K562 (cell line): ENCODE results near the gene OR51B2. TPM values are rescaled to one million over a fixed set of nuclear protein-coding genes. Genes with fewer than 3 reads are reported as not detected.

Source experiments
- ATAC-seq: fragments of 200-7000 bp; cut with Tn5 transposase; 3 replicates; pipeline ENCODE4 v1.9.1; 2020; ENCODE audit warnings: moderate library complexity
- BruUV-seq: library from RNA; stranded (reverse); fragments of 400-500 nt; replicated peaks from 2 replicates; lab custom pipeline; 2021; lab: Mats Ljungman, UMichigan
- CTCF ChIA-PET: fragments of 300-600 bp; formaldehyde crosslinking; extraction: SDS; loops from one replicate; lab custom pipeline; 2021; ENCODE audit warnings: low intra/inter-chr PET ratio; lab: Yijun Ruan, JAX
- POLR2A ChIA-PET: fragments of 300-600, 350-650 bp; sonication (Branson Sonifier 250); formaldehyde crosslinking; extraction: SDS; loops from one replicate; lab custom pipeline; 2021; ENCODE audit warnings: antibody characterized with exemption, inconsistent platforms; lab: Yijun Ruan, JAX
- DNase-seq, 4 experiments: peaks; one replicate each; pipeline versions ENCODE4 v3.0.0 to v3.0.0-alpha.2; 2011 to 2018; ENCODE audit warnings: low spot score in 3 of 4, mixed read lengths in 3 of 4; ENCODE audit errors: extremely low read depth in 1 of 4
- FAIRE-seq: peaks from 2 replicates; lab custom pipeline; 2011; peaks lifted over from hg19 to GRCh38; lab: Jason Lieb, UNC
- H2AFZ ChIP-seq: 2 replicates; pipeline ENCODE4 v1.6.0; 2011; ENCODE audit warnings: low read depth, low read length, control low read depth, inconsistent platforms
- H3K27ac ChIP-seq: fragments of 200-600 bp; 3 replicates; pipeline ENCODE4 v1.8.0; 2011; ENCODE audit warnings: low read depth, mild to moderate bottlenecking, control low read depth, inconsistent platforms, low read length, moderate library complexity, mixed read lengths; ENCODE audit errors: extremely low read depth
- H3K27me3 ChIP-seq, 2 experiments: fragments of 300-600 bp in 1 of 2; 2 replicates in 1 of 2; 3 replicates in 1 of 2; pipeline versions ENCODE4 v1.6.0 to v1.8.0; 2011; ENCODE audit warnings: inconsistent platforms in 2 of 2, low read length in 2 of 2, mild to moderate bottlenecking in 1 of 2, mixed read lengths in 1 of 2, moderate library complexity in 1 of 2; ENCODE audit not compliant: control insufficient read depth in 2 of 2, insufficient read depth in 2 of 2
- H3K36me3 ChIP-seq: fragments of 300-600 bp; 3 replicates; pipeline ENCODE4 v1.8.0; 2011; ENCODE audit warnings: mild to moderate bottlenecking, low read length, inconsistent platforms; ENCODE audit not compliant: control insufficient read depth, insufficient read depth
- H3K4me1 ChIP-seq, 2 experiments: fragments of 200-600 bp in 1 of 2; replicated peaks in 1 of 2; 2 replicates in 1 of 2; 3 replicates in 1 of 2; pipeline versions ENCODE4 v1.5.1 to v1.8.0; 2011; ENCODE audit warnings: inconsistent platforms in 2 of 2, low read length in 2 of 2, mild to moderate bottlenecking in 1 of 2, mixed read lengths in 1 of 2, moderate library complexity in 1 of 2; ENCODE audit not compliant: control insufficient read depth in 2 of 2, insufficient read depth in 2 of 2
- H3K4me2 ChIP-seq: 2 replicates; pipeline ENCODE4 v1.6.1; 2011; ENCODE audit warnings: low read length, control low read depth, inconsistent platforms, mixed read lengths; ENCODE audit not compliant: insufficient read depth
- H3K4me3 ChIP-seq: fragments of 200-600 bp; sonication (generic), shearing (Covaris generic); 2 replicates; pipeline ENCODE4 v1.5.1; 2016; ENCODE audit warnings: control low read depth, inconsistent platforms
- H3K79me2 ChIP-seq: fragments of 200-600 bp; 3 replicates; pipeline ENCODE4 v1.8.0; 2011; ENCODE audit warnings: low read length, inconsistent platforms; ENCODE audit not compliant: control insufficient read depth, insufficient read depth
- H3K9ac ChIP-seq, 2 experiments: 2 replicates each; pipeline versions ENCODE4 v1.6.0 to v1.6.1; 2011; ENCODE audit warnings: low read depth in 2 of 2, low read length in 2 of 2, control low read depth in 1 of 2, inconsistent platforms in 1 of 2, mild to moderate bottlenecking in 1 of 2, mixed read lengths in 1 of 2; ENCODE audit not compliant: insufficient read depth in 1 of 2
- H3K9me1 ChIP-seq: one replicate; pipeline ENCODE4 v1.6.0; 2011; ENCODE audit warnings: inconsistent platforms, mild to moderate bottlenecking, low read length, moderate library complexity; ENCODE audit not compliant: control insufficient read depth, insufficient read depth
- H3K9me3 ChIP-seq: replicated peaks from 2 replicates; pipeline ENCODE4 v1.5.1; 2011; ENCODE audit warnings: low read depth, low read length, inconsistent platforms; ENCODE audit not compliant: control insufficient read depth, insufficient read depth
- H4K20me1 ChIP-seq: replicated peaks from 2 replicates; pipeline ENCODE4 v1.6.1; 2011; ENCODE audit warnings: low read length, inconsistent platforms, mixed read lengths; ENCODE audit not compliant: control insufficient read depth, insufficient read depth
- ARID1B ChIP-seq: fragments of 450-650 bp; IDR thresholded peaks from 2 replicates; pipeline ENCODE4 v1.6.1; 2016; ENCODE audit warnings: antibody characterized with exemption, mild to moderate bottlenecking, inconsistent platforms
- CBFA2T2 ChIP-seq: fragments of 450-650 bp; conservative IDR thresholded peaks from 2 replicates; pipeline ENCODE4 v1.6.1; 2017; ENCODE audit warnings: mild to moderate bottlenecking
- CTCF ChIP-seq, 3 experiments: IDR thresholded peaks in 2 of 3; conservative IDR thresholded peaks in 1 of 3; 2 replicates each; pipeline ENCODE4 v1.5.1; 2011 to 2012; ENCODE audit warnings: low read length in 3 of 3, mild to moderate bottlenecking in 3 of 3, control low read depth in 2 of 3, improper control_type of control experiment in 1 of 3, inconsistent platforms in 1 of 3, low read depth in 1 of 3, mixed read lengths in 1 of 3, moderate library complexity in 1 of 3; ENCODE audit not compliant: insufficient read depth in 2 of 3
- FOXK1 ChIP-seq: sonication (generic); formaldehyde crosslinking; IDR thresholded peaks from 2 replicates; pipeline ENCODE4 v1.8.0; 2022; ENCODE audit warnings: missing genetic modification reagents, mild to moderate bottlenecking, borderline replicate concordance
- GTF2F1 ChIP-seq: IDR thresholded peaks from 2 replicates; pipeline ENCODE4 v1.6.1; 2011; ENCODE audit warnings: low read depth, low read length, improper control_type of control experiment
- MIER1 ChIP-seq: fragments of 450-650 bp; IDR thresholded peaks from 2 replicates; pipeline ENCODE4 v1.6.1; 2016; ENCODE audit warnings: antibody characterized with exemption, mild to moderate bottlenecking, low read depth
- RAD21 ChIP-seq, 2 experiments: fragments of 250-450 bp in 1 of 2; fragments of 450-650 bp in 1 of 2; sonication (Bioruptor Pico) in 1 of 2; formaldehyde crosslinking in 1 of 2; IDR thresholded peaks in 1 of 2; conservative IDR thresholded peaks in 1 of 2; 2 replicates each; pipeline versions ENCODE4 v1.4.0 to v1.8.0; 2020 to 2022; ENCODE audit warnings: mild to moderate bottlenecking in 2 of 2, moderate library complexity in 1 of 2
- WGBS: fragments of 100-300 bp; shearing (Covaris generic); methylation state at CpG from one replicate; pipeline ENCODE4 v1.1.6; 2016; ENCODE audit warnings: low coverage, mixed read lengths; ENCODE audit not compliant: insufficient coverage; ENCODE audit errors: missing lambda C conversion rate; 5-methylcytosine and 5-hydroxymethylcytosine counted together
- in situ Hi-C: fragments of 300-500 bp; cut with MboI; formaldehyde crosslinking; loops from 4 replicates; pipeline ENCODE4 v1.15.0; 2018; ENCODE audit warnings: inconsistent platforms, mixed read lengths
- intact Hi-C: fragments of 100-400 bp; cut with micrococcal nuclease; formaldehyde crosslinking; loops from 2 replicates; pipeline ENCODE4 v1.14.2; 2022
- polyA plus RNA-seq, 8 experiments: library from polyadenylated mRNA; depleted of rRNA in 4 of 8; stranded (reverse) in 5 of 8; unstranded in 3 of 8; fragments of >200 nt; fragmentation: Nextera tagmentation in 2 of 8; fragmentation: Illumina TruSeq in 1 of 8; extraction: Ambion mirVana in 2 of 8; extraction: Trizol in 1 of 8; gene quantifications; 2 replicates each; pipeline versions ENCODE4 v1.2.1 to v1.2.3, GENCODE V29; 2011 to 2014; ENCODE audit warnings: inconsistent platforms in 1 of 8, missing spikeins in 1 of 8
- total RNA-seq, 7 experiments: library from RNA; depleted of rRNA in 6 of 7; stranded (reverse); fragments of >200 nt in 6 of 7; fragmentation: Illumina TruSeq in 2 of 7; extraction: Trizol in 2 of 7; gene quantifications; 2 replicates each; pipeline versions ENCODE4 v1.2.1 to v1.2.3, GENCODE V29; 2011 to 2021; ENCODE audit warnings: low replicate concordance in 1 of 7

The OR51B2 gene
- total and polyA plus RNA-seq, 9 of the 15 experiments (the other 6 are each of a cell fraction or from before 2014, with no cell fraction given): 0.38 to 6.6 (median 4.0) TPM

- TF ChIP-seq ARID1B (peak; percentile 84), CBFA2T2 (peak; percentile 57), MIER1 (no peak), FOXK1 (CRISPR knock-in tag) (no peak)
These were observed 11.1 kb upstream of the OR51B2 start (continued) for GRCh38 chr11:5335170-5335569.

- ATAC-seq: peak; percentile 57; the same call in 2 of the 3 replicates
- Histone ChIP-seq H3K9me3 (no peaks in the 10 kb centered on the region), H3K27me3 (no peaks in the 10 kb centered on the region), H3K9me1 (no peaks in the 10 kb centered on the region), H3K79me2 (no peaks in the 10 kb centered on the region)
- WGBS: 71% methylated on average over 5 of the region's 5 CpGs
- in situ Hi-C loops: no loop called here
- TF ChIP-seq GTF2F1: no peak
- peak in 1 of 3 experiments; percentile 13; a peak in 1 of 6 replicates for TF ChIP-seq CTCF (IDR thresholded peaks at IDR 0.05 in 2 of 3, conservative IDR thresholded peaks at IDR 0.05 in 1 of 3; ENCODE audit: insufficient read depth in 2 of 3, low read depth in 1 of 3, low read length in 3 of 3)
- TF ChIP-seq RAD21 (CRISPR knock-in tag; conservative IDR thresholded peaks at IDR 0.05 in 1 of 2, IDR thresholded peaks at IDR 0.05 in 1 of 2): peak in 1 of 2 experiments; percentile 34; a peak in 1 of 4 replicates
- TF ChIP-seq, all 486 proteins: peak for 2
- Histone ChIP-seq H3K4me1 (no peaks in the 10 kb centered on the region), H4K20me1 (no peaks in the 10 kb centered on the region), H3K4me2 (no peak overlapping the region), H3K36me3 (peaks cover 29% of the 10 kb centered on the region; the same call in 2 of the 3 replicates), H3K4me3 (no peak overlapping the region), H3K27ac (no peak overlapping the region), H3K9ac (no peak overlapping the region), H2AFZ (no peak overlapping the region)
- POLR2A ChIA-PET: no interaction called here
- FAIRE-seq (no peak), DNase-seq (no peak)
- BruUV-seq: no TSS peak
- intact Hi-C loops: no loop called here
- CTCF ChIA-PET: interaction anchor here (1.2 kb wide), 1 partner anchor 112 kb away, joined by 4 read pairs; no protein-coding TSS in a partner anchor
These were observed 6.8 kb downstream of the OR51B2 start for GRCh38 chr11:5317292-5317691.
